Measurements from ENCODE around the gene RSRC1. TPM values are rescaled to one million over a fixed set of nuclear protein-coding genes. Genes with fewer than 3 reads are reported as not detected.

The RSRC1 gene
- total RNA-seq, 1 experiment from 2014 or later: 60.3 TPM

- no peak for DNase-seq
- no TSS peak for BruUV-seq (replicated peaks)
- POLR2A ChIA-PET (ENCODE audit: unreplicated experiment): no interaction called here
- Histone ChIP-seq H3F3A (ENCODE audit: insufficient read depth, low read depth) (no peaks in the 10 kb centered on the region), H3K9me3 (ENCODE audit: insufficient read depth, low read depth) (no peaks in the 10 kb centered on the region), H3K79me2 (ENCODE audit: low read depth) (no peaks in the 10 kb centered on the region), H3K27ac (no peak overlapping the region), H3K27me3 (ENCODE audit: insufficient read depth, low read depth) (no peaks in the 10 kb centered on the region), H3K4me2 (no peak overlapping the region), H4K20me1 (ENCODE audit: insufficient read depth) (no peaks in the 10 kb centered on the region), H3K4me3 (no peak overlapping the region), H3K4me1 (replicated peaks; ENCODE audit: insufficient read depth) (no peaks in the 10 kb centered on the region), H3K9me2 (ENCODE audit: insufficient read depth) (no peaks in the 10 kb centered on the region; the same call in 1 of the 2 replicates), H2AFZ (no peak overlapping the region), H3K36me3 (ENCODE audit: low read depth) (no peaks in the 10 kb centered on the region)
- TF ChIP-seq EZH2 (IDR thresholded peaks at IDR 0.05; ENCODE audit: low read depth): no peak
- no peak for TF ChIP-seq CTCF (conservative IDR thresholded peaks at IDR 0.05)
- intact Hi-C loops (cut with micrococcal nuclease; ENCODE audit: unreplicated experiment): no loop called here
- CTCF ChIA-PET: no interaction called here
Measured at GRCh38 chr3:158505117-158505516, 395.2 kb downstream of the RSRC1 start.

- no peaks in the 10 kb centered on the region; the same call in 1 of the 2 replicates for H3K9me2 ChIP-seq (ENCODE audit: insufficient read depth)
- POLR2A ChIA-PET (ENCODE audit: unreplicated experiment): no interaction called here
- H3K4me2 ChIP-seq: no peak overlapping the region
- H3K36me3 ChIP-seq (ENCODE audit: low read depth): no peaks in the 10 kb centered on the region
- no peaks in the 10 kb centered on the region for H3K4me1 ChIP-seq (replicated peaks; ENCODE audit: insufficient read depth)
- H3K4me3 ChIP-seq: no peak overlapping the region
- H3K79me2 ChIP-seq (ENCODE audit: low read depth): no peaks in the 10 kb centered on the region
- BruUV-seq (replicated peaks): no TSS peak
- no peak overlapping the region for H3K27ac ChIP-seq
- H3F3A ChIP-seq (ENCODE audit: insufficient read depth, low read depth): no peaks in the 10 kb centered on the region
- no peaks in the 10 kb centered on the region for H3K27me3 ChIP-seq (ENCODE audit: insufficient read depth, low read depth)
- CTCF ChIA-PET: no interaction called here
- no peak for DNase-seq
- H4K20me1 ChIP-seq (ENCODE audit: insufficient read depth): no peaks in the 10 kb centered on the region
- TF ChIP-seq EZH2 (IDR thresholded peaks at IDR 0.05; ENCODE audit: low read depth) (no peak), CTCF (conservative IDR thresholded peaks at IDR 0.05) (no peak)
- no peaks in the 10 kb centered on the region; the same call in 1 of the 2 replicates for H3K9me3 ChIP-seq (ENCODE audit: insufficient read depth, low read depth)
- no peak overlapping the region for H2AFZ ChIP-seq
- intact Hi-C loops (cut with micrococcal nuclease; ENCODE audit: unreplicated experiment): no loop called here
Measured at GRCh38 chr3:158506456-158506855, 396.6 kb downstream of the RSRC1 start.

GRCh38 chr3:158508481-158508880, 398.6 kb downstream of the RSRC1 start:
- no peaks in the 10 kb centered on the region; the same call in 1 of the 2 replicates for H3K9me2 ChIP-seq (ENCODE audit: insufficient read depth)
- H3K4me1 ChIP-seq (replicated peaks; ENCODE audit: insufficient read depth): no peaks in the 10 kb centered on the region
- no peaks in the 10 kb centered on the region for H3K36me3 ChIP-seq (ENCODE audit: low read depth)
- no peaks in the 10 kb centered on the region for H3F3A ChIP-seq (ENCODE audit: insufficient read depth, low read depth)
- CTCF ChIA-PET: no interaction called here
- H3K4me2 ChIP-seq: no peak overlapping the region
- intact Hi-C loops (cut with micrococcal nuclease; ENCODE audit: unreplicated experiment): no loop called here
- no peak overlapping the region for H3K4me3 ChIP-seq
- H4K20me1 ChIP-seq (ENCODE audit: insufficient read depth): no peaks in the 10 kb centered on the region
- DNase-seq: no peak
- H3K9me3 ChIP-seq (ENCODE audit: insufficient read depth, low read depth): no peaks in the 10 kb centered on the region; the same call in 1 of the 2 replicates
- H3K79me2 ChIP-seq (ENCODE audit: low read depth): no peaks in the 10 kb centered on the region
- H3K27ac ChIP-seq: no peak overlapping the region
- TF ChIP-seq EZH2 (IDR thresholded peaks at IDR 0.05; ENCODE audit: low read depth): no peak
- TF ChIP-seq CTCF (conservative IDR thresholded peaks at IDR 0.05): no peak
- H3K27me3 ChIP-seq (ENCODE audit: insufficient read depth, low read depth): no peaks in the 10 kb centered on the region
- POLR2A ChIA-PET (ENCODE audit: unreplicated experiment): no interaction called here
- BruUV-seq (replicated peaks): no TSS peak
- H2AFZ ChIP-seq: no peak overlapping the region

All from PC-9 (cell line).